ENCODE measurements around the gene MTSS2. TPM values are rescaled to one million over a fixed set of nuclear protein-coding genes. Genes with fewer than 3 reads are reported as not detected.

MTSS2 gene
- total RNA-seq, 2 experiments from 2014 or later: 5.7 to 6.0 TPM

GRCh38 chr16:70725024-70725911 is 39.4 kb upstream of the MTSS2 start:
- ATAC-seq: no peak
- Mint-ChIP-seq H3K27ac (no peak overlapping the region), H3K36me3 (ENCODE audit: low read depth) (peaks cover 2% of the 10 kb centered on the region), H3K4me1 (ENCODE audit: low read depth) (no peaks in the 10 kb centered on the region), H3K4me3 (no peak overlapping the region), H3K9me3 (ENCODE audit: insufficient read depth) (no peaks in the 10 kb centered on the region), H3K27me3 (ENCODE audit: low read depth) (no peaks in the 10 kb centered on the region)
- no peak for DNase-seq
- CTCF ChIA-PET: interaction anchor here (1.8 kb wide), 1 partner anchor 13 kb away, joined by 4 read pairs; no protein-coding TSS in a partner anchor
- POLR2A ChIA-PET: no interaction called here

- DNase-seq (no peak), ATAC-seq (no peak)
- no peaks in the 10 kb centered on the region for H3K4me1 Mint-ChIP-seq (ENCODE audit: low read depth)
- CTCF ChIA-PET: interaction anchor here (1.8 kb wide), 1 partner anchor 14 kb away, joined by 4 read pairs; no protein-coding TSS in a partner anchor
- no peaks in the 10 kb centered on the region for H3K9me3 Mint-ChIP-seq (ENCODE audit: insufficient read depth)
- peaks cover 8% of the 10 kb centered on the region for H3K36me3 Mint-ChIP-seq (ENCODE audit: low read depth)
- POLR2A ChIA-PET: no interaction called here
- H3K27me3 Mint-ChIP-seq (ENCODE audit: low read depth): no peaks in the 10 kb centered on the region
- H3K27ac Mint-ChIP-seq: peak overlapping the region; percentile 28
- H3K4me3 Mint-ChIP-seq: no peak overlapping the region
Measured at GRCh38 chr16:70724146-70725023, 38.5 kb upstream of the MTSS2 start.

- no peak overlapping the region for H3K27ac Mint-ChIP-seq
- H3K36me3 Mint-ChIP-seq (ENCODE audit: low read depth): peaks cover 11% of the 10 kb centered on the region
- H3K4me1 Mint-ChIP-seq (ENCODE audit: low read depth): no peaks in the 10 kb centered on the region
- H3K4me3 Mint-ChIP-seq: no peak overlapping the region
- no peaks in the 10 kb centered on the region for H3K27me3 Mint-ChIP-seq (ENCODE audit: low read depth)
- H3K9me3 Mint-ChIP-seq (ENCODE audit: insufficient read depth): no peaks in the 10 kb centered on the region
- ChIA-PET CTCF (interaction anchor here (0.6 kb wide), 1 partner anchor 70 kb away, joined by 3 read pairs; no protein-coding TSS in a partner anchor), POLR2A (no interaction called here)
- no peak for ATAC-seq
- DNase-seq: no peak
Measured at GRCh38 chr16:70723740-70724145, 37.9 kb upstream of the MTSS2 start.

- ATAC-seq: no peak
- ChIA-PET POLR2A (no interaction called here), CTCF (no interaction called here)
- Mint-ChIP-seq H3K9me3 (ENCODE audit: insufficient read depth) (no peaks in the 10 kb centered on the region), H3K4me1 (ENCODE audit: low read depth) (no peaks in the 10 kb centered on the region), H3K27me3 (ENCODE audit: low read depth) (no peaks in the 10 kb centered on the region), H3K27ac (no peak overlapping the region), H3K4me3 (no peak overlapping the region), H3K36me3 (ENCODE audit: low read depth) (peaks cover 11% of the 10 kb centered on the region)
- no peak for DNase-seq
Measured at GRCh38 chr16:70721202-70721963, 35.5 kb upstream of the MTSS2 start.

- DNase-seq (no peak), ATAC-seq (no peak)
- H3K4me1 Mint-ChIP-seq (ENCODE audit: low read depth): no peaks in the 10 kb centered on the region
- no peak overlapping the region for H3K4me3 Mint-ChIP-seq
- H3K27me3 Mint-ChIP-seq (ENCODE audit: low read depth): no peaks in the 10 kb centered on the region
- ChIA-PET POLR2A (no interaction called here), CTCF (interaction anchor here (0.9 kb wide), 1 partner anchor 49 kb away, joined by 3 read pairs; no protein-coding TSS in a partner anchor)
- H3K27ac Mint-ChIP-seq: no peak overlapping the region
- no peaks in the 10 kb centered on the region for H3K9me3 Mint-ChIP-seq (ENCODE audit: insufficient read depth)
- peaks cover 11% of the 10 kb centered on the region for H3K36me3 Mint-ChIP-seq (ENCODE audit: low read depth)
Measured at GRCh38 chr16:70720425-70721201, 34.8 kb upstream of the MTSS2 start.

- CTCF ChIA-PET: no interaction called here
- Mint-ChIP-seq H3K4me1 (ENCODE audit: low read depth) (no peaks in the 10 kb centered on the region), H3K9me3 (ENCODE audit: insufficient read depth) (no peaks in the 10 kb centered on the region), H3K27me3 (ENCODE audit: low read depth) (no peaks in the 10 kb centered on the region), H3K27ac (no peak overlapping the region), H3K4me3 (no peak overlapping the region), H3K36me3 (ENCODE audit: low read depth) (peaks cover 11% of the 10 kb centered on the region)
- no peak for DNase-seq
- POLR2A ChIA-PET: interaction anchor here (0.9 kb wide), 1 partner anchor 10 kb away, joined by 4 read pairs; no protein-coding TSS in a partner anchor
- no peak for ATAC-seq
Measured at GRCh38 chr16:70717065-70717464, 31.2 kb upstream of the MTSS2 start.

GRCh38 chr16:70715860-70716357 is 30.1 kb upstream of the MTSS2 start:
- H3K36me3 Mint-ChIP-seq (ENCODE audit: low read depth): peaks cover 11% of the 10 kb centered on the region
- no peak for ATAC-seq

GRCh38 chr16:70715055-70715858 is 29.4 kb upstream of the MTSS2 start:
- H3K27me3 Mint-ChIP-seq (ENCODE audit: low read depth): no peaks in the 10 kb centered on the region
- peaks cover 9% of the 10 kb centered on the region for H3K36me3 Mint-ChIP-seq (ENCODE audit: low read depth)
- ATAC-seq: no peak
- ChIA-PET POLR2A (no interaction called here), CTCF (no interaction called here)
- no peak overlapping the region for H3K27ac Mint-ChIP-seq
- no peak overlapping the region for H3K4me3 Mint-ChIP-seq
- H3K9me3 Mint-ChIP-seq (ENCODE audit: insufficient read depth): no peaks in the 10 kb centered on the region
- DNase-seq: no peak
- H3K4me1 Mint-ChIP-seq (ENCODE audit: low read depth): peaks cover 6% of the 10 kb centered on the region

More at GRCh38 chr16:70715860-70716357, 30.1 kb upstream of the MTSS2 start:
- no peaks in the 10 kb centered on the region for H3K9me3 Mint-ChIP-seq (ENCODE audit: insufficient read depth)
- H3K27me3 Mint-ChIP-seq (ENCODE audit: low read depth): no peaks in the 10 kb centered on the region
- no peak overlapping the region for H3K27ac Mint-ChIP-seq
- ChIA-PET POLR2A (no interaction called here), CTCF (no interaction called here)
- no peak for DNase-seq
- no peak overlapping the region for H3K4me3 Mint-ChIP-seq
- peaks cover under 1% of the 10 kb centered on the region for H3K4me1 Mint-ChIP-seq (ENCODE audit: low read depth)

- Mint-ChIP-seq H3K4me1 (ENCODE audit: low read depth) (peaks cover 10% of the 10 kb centered on the region), H3K27ac (no peak overlapping the region), H3K4me3 (no peak overlapping the region), H3K36me3 (ENCODE audit: low read depth) (peaks cover 4% of the 10 kb centered on the region), H3K9me3 (ENCODE audit: insufficient read depth) (no peaks in the 10 kb centered on the region), H3K27me3 (ENCODE audit: low read depth) (no peaks in the 10 kb centered on the region)
- ATAC-seq: peak; percentile 23
- CTCF ChIA-PET: no interaction called here
- POLR2A ChIA-PET: interaction anchor here (0.6 kb wide), 1 partner anchor 39 kb away, joined by 3 read pairs; no protein-coding TSS in a partner anchor
- DNase-seq: no peak
Measured at GRCh38 chr16:70714581-70715054, 28.8 kb upstream of the MTSS2 start.

GRCh38 chr16:70713824-70714223 is 28.0 kb upstream of the MTSS2 start:
- ChIA-PET POLR2A (interaction anchor here (0.6 kb wide), 1 partner anchor 40 kb away, joined by 3 read pairs; no protein-coding TSS in a partner anchor), CTCF (no interaction called here)
- no peak overlapping the region for H3K4me3 Mint-ChIP-seq
- ATAC-seq (no peak), DNase-seq (no peak)
- H3K9me3 Mint-ChIP-seq (ENCODE audit: insufficient read depth): no peaks in the 10 kb centered on the region
- no peak overlapping the region for H3K27ac Mint-ChIP-seq
- H3K36me3 Mint-ChIP-seq (ENCODE audit: low read depth): no peaks in the 10 kb centered on the region
- H3K4me1 Mint-ChIP-seq (ENCODE audit: low read depth): peaks cover 18% of the 10 kb centered on the region
- no peaks in the 10 kb centered on the region for H3K27me3 Mint-ChIP-seq (ENCODE audit: low read depth)

Data from activated CD8-positive, alpha-beta T cell treated with anti-CD3 and anti-CD28 coated beads, Interleukin-2, amount 10 ng/mL, durations not matched to agents 7 days and 5 days (primary cell).